Muscle layer of duodenum (tissue), 2 donors: Measurements from ENCODE around the gene WBP1.
"Not testable (repeated sequence)": the region's sequence is repeated elsewhere in the genome, so short reads cannot be mapped to it uniquely, and the experiment has no call there.

Experiments
- H3K27ac ChIP-seq: one replicate; pipeline ENCODE4 v1.7.0; 2013; ENCODE audit warnings: mild to moderate bottlenecking, low read length
- H3K27me3 ChIP-seq: one replicate; pipeline ENCODE4 v1.7.0; 2013; ENCODE audit warnings: low read depth, mild to moderate bottlenecking, control low read depth, low read length
- H3K36me3 ChIP-seq, 2 donors: one replicate each; pipeline ENCODE4 v1.7.0; 2013; ENCODE audit warnings: low read length in 2 of 2, control low read depth in 1 of 2, mild to moderate bottlenecking in 1 of 2; ENCODE audit not compliant: insufficient read depth in 2 of 2, control insufficient read depth in 1 of 2
- H3K4me1 ChIP-seq, 2 donors: one replicate each; pipeline ENCODE4 v1.7.0; 2013; ENCODE audit warnings: low read length in 2 of 2, mild to moderate bottlenecking in 2 of 2, control low read depth in 1 of 2, moderate library complexity in 1 of 2; ENCODE audit not compliant: insufficient read depth in 2 of 2, control insufficient read depth in 1 of 2
- H3K4me3 ChIP-seq, 2 donors: one replicate each; pipeline ENCODE4 v1.7.0; 2013; ENCODE audit warnings: low read length in 2 of 2, low read depth in 1 of 2, mild to moderate bottlenecking in 1 of 2
- H3K9me3 ChIP-seq, 2 donors: one replicate each; pipeline ENCODE4 v1.7.0; 2013; ENCODE audit warnings: low read length in 2 of 2, control low read depth in 1 of 2, mild to moderate bottlenecking in 1 of 2; ENCODE audit not compliant: control insufficient read depth in 1 of 2
- donor health status: healthy.

WBP1 gene

GRCh38 chr2:74420006-74420405 is 38.2 kb upstream of the WBP1 start:
- H3K9me3 ChIP-seq, result no peaks in the 10 kb centered on the region
- H3K27ac ChIP-seq, result no peak overlapping the region
- H3K36me3 ChIP-seq, result no peaks in the 10 kb centered on the region
- H3K27me3 ChIP-seq, result no peaks in the 10 kb centered on the region
- no peak overlapping the region for H3K4me3 ChIP-seq
- peaks cover 3 to 20% of the 10 kb centered on the region in 2 donors for H3K4me1 ChIP-seq

GRCh38 chr2:74420443-74421103 is 37.7 kb upstream of the WBP1 start:
- H3K36me3 ChIP-seq, H3K27ac ChIP-seq: not testable (repeated sequence)

GRCh38 chr2:74421221-74421870 is 36.9 kb upstream of the WBP1 start, which contains the start of the genes C2orf81 and WDR54:
Gene C2orf81, minus strand, starts transcription at chr2:74421619. Its CDS starts 59 bp downstream, at chr2:74421560.
Gene WDR54, plus strand, starts transcription at chr2:74421730. Its CDS starts 424 bp downstream, at chr2:74422154.
- H3K9me3 ChIP-seq, result no peaks in the 10 kb centered on the region
- peak within 1 kb of the TSS; percentile 75 to 90 for H3K4me3 ChIP-seq
- H3K36me3 ChIP-seq, result peaks cover 0 to 8% of the 10 kb centered on the region in 2 donors
- peaks cover 0 to 7% of the 10 kb centered on the region in 2 donors for H3K4me1 ChIP-seq
- H3K27ac ChIP-seq, result peak within 1 kb of the TSS; percentile 36
- no peaks in the 10 kb centered on the region for H3K27me3 ChIP-seq

More at GRCh38 chr2:74420443-74421103, 37.7 kb upstream of the WBP1 start:
- Histone ChIP-seq H3K4me1 (peaks cover 1 to 15% of the 10 kb centered on the region in 2 donors), H3K4me3 (peak overlapping the region; percentile 75 to 90)
- not testable (repeated sequence) for H3K9me3 ChIP-seq, H3K27me3 ChIP-seq

- Histone ChIP-seq H3K4me1 (peaks cover 0 to 7% of the 10 kb centered on the region in 2 donors), H3K4me3 (no peak overlapping the region), H3K36me3 (peaks cover 12 to 29% of the 10 kb centered on the region in 2 donors), H3K9me3 (no peaks in the 10 kb centered on the region), H3K27ac (no peak overlapping the region), H3K27me3 (no peaks in the 10 kb centered on the region)
Observed at GRCh38 chr2:74423231-74424095, 34.8 kb upstream of the WBP1 start.

- Histone ChIP-seq H3K9me3 (no peaks in the 10 kb centered on the region), H3K36me3 (peaks cover 20 to 38% of the 10 kb centered on the region in 2 donors), H3K27ac (no peak overlapping the region), H3K4me1 (peaks cover 0 to 7% of the 10 kb centered on the region in 2 donors), H3K27me3 (no peaks in the 10 kb centered on the region), H3K4me3 (no peak overlapping the region)
Observed at GRCh38 chr2:74424139-74424992, 33.9 kb upstream of the WBP1 start.

- Histone ChIP-seq H3K4me3 (no peak overlapping the region), H3K9me3 (no peaks in the 10 kb centered on the region), H3K4me1 (peaks cover 0 to 7% of the 10 kb centered on the region in 2 donors), H3K36me3 (peaks cover 27 to 44% of the 10 kb centered on the region in 2 donors), H3K27me3 (no peaks in the 10 kb centered on the region), H3K27ac (no peak overlapping the region)
Observed at GRCh38 chr2:74424995-74425406, 33.2 kb upstream of the WBP1 start.

GRCh38 chr2:74425523-74425922 is 32.7 kb upstream of the WBP1 start:
- H3K27ac ChIP-seq, result no peak overlapping the region
- peaks cover 0 to 7% of the 10 kb centered on the region in 2 donors for H3K4me1 ChIP-seq
- H3K36me3 ChIP-seq, result peaks cover 31 to 49% of the 10 kb centered on the region in 2 donors
- H3K9me3 ChIP-seq, result no peaks in the 10 kb centered on the region
- no peak overlapping the region for H3K4me3 ChIP-seq
- no peaks in the 10 kb centered on the region for H3K27me3 ChIP-seq

GRCh38 chr2:74426181-74426758 is 32.0 kb upstream of the WBP1 start:
- peaks cover 31 to 56% of the 10 kb centered on the region in 2 donors for H3K36me3 ChIP-seq
- no peaks in the 10 kb centered on the region for H3K27me3 ChIP-seq
- no peak overlapping the region for H3K4me3 ChIP-seq
- no peaks in the 10 kb centered on the region for H3K9me3 ChIP-seq
- H3K27ac ChIP-seq, result no peak overlapping the region
- peaks cover 0 to 7% of the 10 kb centered on the region in 2 donors for H3K4me1 ChIP-seq

- no peak overlapping the region for H3K27ac ChIP-seq
- H3K4me3 ChIP-seq, result no peak overlapping the region
- H3K36me3 ChIP-seq, result peaks cover 31 to 68% of the 10 kb centered on the region in 2 donors
- H3K27me3 ChIP-seq, result no peaks in the 10 kb centered on the region
- no peaks in the 10 kb centered on the region for H3K9me3 ChIP-seq
- H3K4me1 ChIP-seq, result no peaks in the 10 kb centered on the region
Observed at GRCh38 chr2:74427551-74427950, 30.7 kb upstream of the WBP1 start.

- Histone ChIP-seq H3K27ac (no peak overlapping the region), H3K9me3 (no peaks in the 10 kb centered on the region), H3K4me1 (no peaks in the 10 kb centered on the region), H3K27me3 (no peaks in the 10 kb centered on the region), H3K36me3 (peaks cover 31 to 70% of the 10 kb centered on the region in 2 donors), H3K4me3 (no peak overlapping the region)
Observed at GRCh38 chr2:74428675-74429074, 29.6 kb upstream of the WBP1 start.
